Testis (tissue), 2 donors: ENCODE results near the gene ADAMTS12.

ENCODE experiments used
- POLR2A ChIP-seq: fragments of 450-650 bp; IDR thresholded peaks from one replicate; pipeline ENCODE4 v1.6.1; 2017; ENCODE audit warnings: antibody characterized with exemption, mild to moderate bottlenecking, moderate library complexity
- TF ChIP-seq, protein P1 (sequence below), 3 experiments: fragments of 450-650 bp in 2 of 3; fragments of 200-600 bp in 1 of 3; sonication (generic) in 1 of 3; IDR thresholded peaks; one replicate each; pipeline ENCODE4 v1.5.1; 2016 to 2019; ENCODE audit warnings: antibody characterized with exemption in 3 of 3, mild to moderate bottlenecking in 2 of 3, moderate library complexity in 1 of 3

DNA sequence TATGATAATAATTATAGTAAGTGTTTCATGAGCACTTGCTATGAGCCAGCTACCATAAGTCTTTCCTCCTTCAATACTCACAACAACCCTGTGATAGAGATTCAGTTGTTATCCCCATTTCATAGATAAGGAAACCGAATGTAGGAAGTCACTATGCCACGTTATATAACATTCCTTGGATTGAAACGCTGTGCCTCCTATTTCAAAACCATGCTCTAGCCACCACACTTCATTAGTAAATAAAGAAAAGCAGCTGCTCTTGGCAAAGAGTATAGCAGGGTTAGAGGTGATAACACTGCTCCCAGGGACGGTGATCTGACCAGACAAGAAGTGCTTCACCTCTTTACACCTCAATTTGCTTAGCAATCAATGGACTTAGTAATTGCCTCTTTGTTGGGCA, 5.5 kb downstream of the ADAMTS12 start:
- TF ChIP-seq, protein P1, sequence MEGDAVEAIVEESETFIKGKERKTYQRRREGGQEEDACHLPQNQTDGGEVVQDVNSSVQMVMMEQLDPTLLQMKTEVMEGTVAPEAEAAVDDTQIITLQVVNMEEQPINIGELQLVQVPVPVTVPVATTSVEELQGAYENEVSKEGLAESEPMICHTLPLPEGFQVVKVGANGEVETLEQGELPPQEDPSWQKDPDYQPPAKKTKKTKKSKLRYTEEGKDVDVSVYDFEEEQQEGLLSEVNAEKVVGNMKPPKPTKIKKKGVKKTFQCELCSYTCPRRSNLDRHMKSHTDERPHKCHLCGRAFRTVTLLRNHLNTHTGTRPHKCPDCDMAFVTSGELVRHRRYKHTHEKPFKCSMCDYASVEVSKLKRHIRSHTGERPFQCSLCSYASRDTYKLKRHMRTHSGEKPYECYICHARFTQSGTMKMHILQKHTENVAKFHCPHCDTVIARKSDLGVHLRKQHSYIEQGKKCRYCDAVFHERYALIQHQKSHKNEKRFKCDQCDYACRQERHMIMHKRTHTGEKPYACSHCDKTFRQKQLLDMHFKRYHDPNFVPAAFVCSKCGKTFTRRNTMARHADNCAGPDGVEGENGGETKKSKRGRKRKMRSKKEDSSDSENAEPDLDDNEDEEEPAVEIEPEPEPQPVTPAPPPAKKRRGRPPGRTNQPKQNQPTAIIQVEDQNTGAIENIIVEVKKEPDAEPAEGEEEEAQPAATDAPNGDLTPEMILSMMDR (IDR thresholded peaks at IDR 0.05), result no peak
- TF ChIP-seq POLR2A, result no peak
